ENCODE results near the gene PUM1.

GRCh38 chr1:30915491-30916230 is 149.9 kb downstream of the PUM1 start:
- no peak for TF ChIP-seq EP300 (IDR thresholded peaks at IDR 0.05)
- TF ChIP-seq CTCF (IDR thresholded peaks at IDR 0.05), result no peak
